CD4-positive, alpha-beta T cell (primary cell): ENCODE measurements around the gene TRERF1. TPM values are rescaled to one million over a fixed set of nuclear protein-coding genes. Genes with fewer than 3 reads are reported as not detected.

Experiments
- ATAC-seq: fragments of 200-7000 bp; cut with Tn5 transposase; one replicate; pipeline ENCODE4 v1.10.0; 2022; ENCODE audit warnings: mild to moderate bottlenecking; ENCODE audit not compliant: poor library complexity
- CTCF ChIA-PET: fragments of 350-600 bp; sonication (Branson Sonifier 250); formaldehyde crosslinking; loops from one replicate; lab custom pipeline; 2021; ENCODE audit warnings: antibody characterized with exemption, inconsistent platforms; lab: Charles Lee
- POLR2A ChIA-PET: fragments of 350-600 bp; sonication (Branson Sonifier 250); formaldehyde crosslinking; loops from one replicate; lab custom pipeline; 2021; ENCODE audit warnings: antibody characterized with exemption, inconsistent platforms; lab: Charles Lee
- DNase-seq, 14 experiments: peaks; one replicate each; pipeline ENCODE4 v3.0.0-alpha.2; 2013 to 2020; ENCODE audit warnings: mixed read lengths in 2 of 14
- H3K27ac ChIP-seq, 2 donors: one replicate each; pipeline versions ENCODE4 v1.5.1 to v1.7.0; 2013; ENCODE audit warnings: low read length in 2 of 2, low read depth in 1 of 2, mild to moderate bottlenecking in 1 of 2
- H3K27me3 ChIP-seq, 2 experiments: 1 replicate in 1 of 2; 2 replicates in 1 of 2; pipeline versions ENCODE4 v1.6.1 to v1.7.0; 2013; ENCODE audit warnings: low read length in 2 of 2, control low read depth in 1 of 2, mild to moderate bottlenecking in 1 of 2, moderate library complexity in 1 of 2; ENCODE audit not compliant: insufficient read depth in 2 of 2, control insufficient read depth in 1 of 2
- H3K36me3 ChIP-seq: one replicate; pipeline ENCODE4 v1.6.1; 2013; ENCODE audit warnings: low read length, control low read depth; ENCODE audit not compliant: insufficient read depth
- H3K4me1 ChIP-seq: one replicate; pipeline ENCODE4 v1.6.1; 2013; ENCODE audit warnings: low read length, control low read depth; ENCODE audit not compliant: insufficient read depth
- H3K4me3 ChIP-seq: one replicate; pipeline ENCODE4 v1.5.1; 2013; ENCODE audit warnings: mild to moderate bottlenecking, low read length, moderate library complexity
- H3K9me3 ChIP-seq, 2 experiments: 1 replicate in 1 of 2; 2 replicates in 1 of 2; pipeline versions ENCODE4 v1.6.1 to v1.7.0; 2013; ENCODE audit warnings: low read length in 2 of 2, mild to moderate bottlenecking in 2 of 2, control low read depth in 1 of 2, moderate library complexity in 1 of 2; ENCODE audit not compliant: control insufficient read depth in 1 of 2, insufficient read depth in 1 of 2
- H3K27ac Mint-ChIP-seq: one replicate; pipeline ENCODE4 v1.8.0; 2020; ENCODE audit warnings: mixed read lengths
- H3K27me3 Mint-ChIP-seq: one replicate; pipeline ENCODE4 v1.8.0; 2021; ENCODE audit warnings: mixed read lengths
- H3K36me3 Mint-ChIP-seq: one replicate; pipeline ENCODE4 v1.8.0; 2021; ENCODE audit warnings: low read depth, mixed read lengths
- H3K4me1 Mint-ChIP-seq: one replicate; pipeline ENCODE4 v1.8.0; 2021; ENCODE audit warnings: low read depth, mixed read lengths
- H3K4me3 Mint-ChIP-seq: one replicate; pipeline ENCODE4 v1.8.0; 2020; ENCODE audit warnings: mild to moderate bottlenecking, mixed read lengths
- H3K9me3 Mint-ChIP-seq: one replicate; pipeline ENCODE4 v1.8.0; 2020; ENCODE audit warnings: mixed read lengths
- intact Hi-C, 2 experiments: fragments of 100-400 bp; cut with DNase I in 1 of 2; cut with micrococcal nuclease in 1 of 2; formaldehyde crosslinking; loops; one replicate each; pipeline versions ENCODE4 v1.15.1 to v1.9.0; 2023 to 2025; cut with DNase I, micrococcal nuclease
- total RNA-seq, 174 experiments: library from RNA in 2 of 174; stranded (reverse) in 2 of 174; gene quantifications; one replicate each; pipeline ENCODE4 v1.2.3 and lab custom pipeline; 2021 to 2026
- TF ChIP-seq, protein P1 (sequence below): fragments of 200-600 bp; IDR thresholded peaks from one replicate; pipeline ENCODE4 v1.8.0; 2022; ENCODE audit warnings: antibody characterized with exemption, mild to moderate bottlenecking

The TRERF1 gene
- total RNA-seq, 2 experiments from 2014 or later = 31.0 to 31.7 TPM

DNA sequence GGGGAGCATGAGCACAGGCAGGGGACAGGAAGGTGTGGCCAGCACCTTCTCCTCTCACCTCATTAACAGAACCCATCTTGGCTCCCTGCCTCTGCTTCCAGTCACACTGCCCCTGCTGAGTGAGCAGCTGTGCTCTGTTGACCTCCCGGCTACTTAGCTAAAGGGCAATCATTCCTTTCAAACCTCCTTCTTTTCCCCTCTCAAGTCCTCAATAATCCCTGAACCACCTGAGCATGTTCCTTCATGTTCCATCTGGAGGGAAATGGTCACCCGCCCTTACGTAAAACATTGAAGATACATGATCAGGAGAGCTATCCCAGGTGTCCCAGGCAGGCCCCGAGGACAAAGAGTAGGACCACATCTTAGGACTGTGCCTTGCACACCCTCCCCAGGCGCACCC is 212.4 kb downstream of the TRERF1 start:
- Histone ChIP-seq H3K27ac (no peak overlapping the region), H3K27me3 (no peaks in the 10 kb centered on the region), H3K4me3 (no peak overlapping the region), H3K9me3 (no peaks in the 10 kb centered on the region), H3K4me1 (no peaks in the 10 kb centered on the region), H3K36me3 (peaks cover 75% of the 10 kb centered on the region)
- DNase-seq = no peak
- H3K4me3 Mint-ChIP-seq = no peak overlapping the region
- no peaks in the 10 kb centered on the region for H3K9me3 Mint-ChIP-seq
- H3K27ac Mint-ChIP-seq = no peak overlapping the region
- H3K27me3 Mint-ChIP-seq = no peaks in the 10 kb centered on the region
- intact Hi-C loops = no loop called here
- POLR2A ChIA-PET = no interaction called here
- no peaks in the 10 kb centered on the region for H3K4me1 Mint-ChIP-seq
- ATAC-seq = no peak
- CTCF ChIA-PET = interaction anchor here (0.6 kb wide), 1 partner anchor 20 kb away, joined by 3 read pairs; no protein-coding TSS in a partner anchor
- peaks cover 90% of the 10 kb centered on the region for H3K36me3 Mint-ChIP-seq
- TF ChIP-seq, protein P1, sequence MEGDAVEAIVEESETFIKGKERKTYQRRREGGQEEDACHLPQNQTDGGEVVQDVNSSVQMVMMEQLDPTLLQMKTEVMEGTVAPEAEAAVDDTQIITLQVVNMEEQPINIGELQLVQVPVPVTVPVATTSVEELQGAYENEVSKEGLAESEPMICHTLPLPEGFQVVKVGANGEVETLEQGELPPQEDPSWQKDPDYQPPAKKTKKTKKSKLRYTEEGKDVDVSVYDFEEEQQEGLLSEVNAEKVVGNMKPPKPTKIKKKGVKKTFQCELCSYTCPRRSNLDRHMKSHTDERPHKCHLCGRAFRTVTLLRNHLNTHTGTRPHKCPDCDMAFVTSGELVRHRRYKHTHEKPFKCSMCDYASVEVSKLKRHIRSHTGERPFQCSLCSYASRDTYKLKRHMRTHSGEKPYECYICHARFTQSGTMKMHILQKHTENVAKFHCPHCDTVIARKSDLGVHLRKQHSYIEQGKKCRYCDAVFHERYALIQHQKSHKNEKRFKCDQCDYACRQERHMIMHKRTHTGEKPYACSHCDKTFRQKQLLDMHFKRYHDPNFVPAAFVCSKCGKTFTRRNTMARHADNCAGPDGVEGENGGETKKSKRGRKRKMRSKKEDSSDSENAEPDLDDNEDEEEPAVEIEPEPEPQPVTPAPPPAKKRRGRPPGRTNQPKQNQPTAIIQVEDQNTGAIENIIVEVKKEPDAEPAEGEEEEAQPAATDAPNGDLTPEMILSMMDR = no peak

DNA sequence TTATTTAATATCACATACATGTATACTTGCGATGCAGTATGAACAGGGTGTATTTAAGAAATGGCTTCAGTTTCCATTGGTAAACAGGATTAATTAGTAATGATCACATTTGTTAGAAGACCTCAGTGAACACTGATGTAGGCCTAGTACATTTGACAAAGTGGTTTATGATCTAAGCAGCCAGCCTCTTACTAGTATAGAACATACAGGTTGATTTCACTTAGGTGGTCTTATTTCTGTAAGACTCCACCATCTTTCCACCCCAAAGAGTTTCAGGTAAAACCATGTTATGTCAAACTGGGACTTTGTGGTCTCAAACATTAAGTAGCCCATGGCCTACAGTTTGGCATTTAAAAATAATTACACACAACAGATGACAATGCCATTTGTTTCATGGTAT is 213.9 kb downstream of the TRERF1 start:
- ChIA-PET POLR2A (no interaction called here), CTCF (no interaction called here)
- Mint-ChIP-seq H3K4me1 (no peaks in the 10 kb centered on the region), H3K27ac (no peak overlapping the region), H3K27me3 (no peaks in the 10 kb centered on the region), H3K4me3 (no peak overlapping the region), H3K36me3 (peaks cover 87% of the 10 kb centered on the region), H3K9me3 (no peaks in the 10 kb centered on the region)
- TF ChIP-seq, protein P1 = no peak
- Histone ChIP-seq H3K4me1 (no peaks in the 10 kb centered on the region), H3K9me3 (no peaks in the 10 kb centered on the region), H3K4me3 (no peak overlapping the region), H3K36me3 (peaks cover 75% of the 10 kb centered on the region), H3K27ac (no peak overlapping the region), H3K27me3 (no peaks in the 10 kb centered on the region)
- ATAC-seq (no peak), DNase-seq (no peak)
- intact Hi-C loops = no loop called here

DNA sequence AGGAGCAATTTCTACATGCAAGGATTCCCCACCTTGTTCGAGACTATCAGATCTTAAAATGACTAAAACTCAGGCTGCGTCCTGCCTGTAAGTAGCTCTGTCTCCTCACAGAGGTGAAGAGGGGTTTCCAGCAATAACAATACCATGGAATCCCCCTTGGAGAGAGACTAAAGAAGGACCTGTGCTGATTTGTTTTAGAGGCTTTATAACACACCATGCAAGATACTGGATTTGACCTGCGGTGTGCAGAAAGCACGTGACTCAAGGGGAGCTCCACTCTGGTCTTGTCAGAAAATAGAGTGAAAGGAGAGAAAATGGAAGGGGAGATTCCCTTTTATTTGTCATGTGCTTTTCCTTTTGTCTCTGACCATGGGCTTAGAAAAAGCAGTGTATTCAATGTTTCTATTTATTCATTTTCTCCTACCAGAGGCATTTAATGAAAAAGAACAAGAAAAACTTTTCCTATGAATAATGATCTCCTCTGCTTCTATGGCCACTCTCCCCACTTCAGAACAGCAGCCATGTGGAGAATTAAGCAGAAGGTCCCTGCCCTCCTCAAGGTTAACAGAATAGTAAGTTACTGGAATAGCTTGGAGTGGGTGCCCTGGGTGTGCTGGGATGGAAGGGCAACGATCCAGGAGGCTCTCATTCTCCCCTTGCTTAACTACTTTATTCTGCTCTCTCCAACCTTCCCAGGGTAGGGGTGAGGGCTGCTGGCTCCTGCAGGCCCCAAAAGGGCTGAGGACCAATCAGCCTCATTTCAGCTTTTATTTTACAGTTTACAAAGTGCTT is 214.8 kb downstream of the TRERF1 start:
- DNase-seq (no peak), ATAC-seq (no peak)
- CTCF ChIA-PET = no interaction called here
- Histone ChIP-seq H3K27me3 (no peaks in the 10 kb centered on the region), H3K27ac (no peak overlapping the region), H3K36me3 (peaks cover 71% of the 10 kb centered on the region), H3K4me3 (no peak overlapping the region), H3K4me1 (no peaks in the 10 kb centered on the region), H3K9me3 (no peaks in the 10 kb centered on the region)
- Mint-ChIP-seq H3K9me3 (no peaks in the 10 kb centered on the region), H3K4me3 (no peak overlapping the region), H3K4me1 (no peaks in the 10 kb centered on the region), H3K27me3 (no peaks in the 10 kb centered on the region), H3K27ac (peak overlapping the region; percentile 9), H3K36me3 (peaks cover 87% of the 10 kb centered on the region)
- POLR2A ChIA-PET = interaction anchor here (0.6 kb wide), 1 partner anchor 606 kb away, joined by 6 read pairs; no protein-coding TSS in a partner anchor
- intact Hi-C loops = no loop called here
- TF ChIP-seq, protein P1 = no peak
